H9 (cell line): ENCODE data around the gene TBCB. TPM values are rescaled to one million over a fixed set of nuclear protein-coding genes. Genes with fewer than 3 reads are reported as not detected.

Source experiments
- DNase-seq: peaks from one replicate; pipeline ENCODE4 v3.0.0-alpha.2; 2017
- H2AFZ ChIP-seq: one replicate; pipeline ENCODE4 v1.6.1; 2013; ENCODE audit warnings: mild to moderate bottlenecking, low read length, control low read depth, moderate library complexity
- H2AK5ac ChIP-seq: 2 replicates; pipeline ENCODE4 v1.6.1; 2013; ENCODE audit warnings: low read length, control low read depth, mixed read lengths; ENCODE audit not compliant: insufficient read length
- H2BK120ac ChIP-seq: one replicate; pipeline ENCODE4 v1.6.1; 2013; ENCODE audit warnings: low read depth, mild to moderate bottlenecking, low read length, control low read depth, inconsistent platforms; ENCODE audit not compliant: poor library complexity, severe bottlenecking
- H2BK12ac ChIP-seq: 2 replicates; pipeline ENCODE4 v1.6.1; 2013; ENCODE audit warnings: low read length, control low read depth, mixed read lengths, low read depth; ENCODE audit not compliant: insufficient read length
- H2BK15ac ChIP-seq: 2 replicates; pipeline ENCODE4 v1.6.1; 2013; ENCODE audit warnings: low read depth, low read length, control low read depth
- H2BK20ac ChIP-seq: one replicate; pipeline ENCODE4 v1.6.1; 2013; ENCODE audit warnings: low read depth, mild to moderate bottlenecking, low read length, control low read depth, inconsistent platforms; ENCODE audit not compliant: poor library complexity, severe bottlenecking
- H2BK5ac ChIP-seq: 2 replicates; pipeline ENCODE4 v1.6.1; 2013; ENCODE audit warnings: low read length, control low read depth, mixed read lengths; ENCODE audit not compliant: insufficient read length
- H3K14ac ChIP-seq: 2 replicates; pipeline ENCODE4 v1.6.1; 2013; ENCODE audit warnings: low read length, control low read depth; ENCODE audit not compliant: insufficient read depth
- H3K18ac ChIP-seq: 2 replicates; pipeline ENCODE4 v1.6.1; 2013; ENCODE audit warnings: low read depth, mild to moderate bottlenecking, mixed read lengths, low read length, control low read depth; ENCODE audit not compliant: insufficient read length
- H3K23ac ChIP-seq: 2 replicates; pipeline ENCODE4 v1.6.1; 2013; ENCODE audit warnings: low read length, control low read depth, mixed read lengths, low read depth; ENCODE audit not compliant: insufficient read length
- H3K23me2 ChIP-seq: 2 replicates; pipeline ENCODE4 v1.6.1; 2013; ENCODE audit warnings: low read depth, mild to moderate bottlenecking, mixed read lengths, low read length, control low read depth; ENCODE audit not compliant: insufficient read length, poor library complexity, severe bottlenecking
- H3K27ac ChIP-seq: 2 replicates; pipeline ENCODE4 v1.5.1; 2013; ENCODE audit warnings: low read length, control low read depth, mixed read lengths, low read depth; ENCODE audit not compliant: insufficient read length
- H3K27me3 ChIP-seq: 2 replicates; pipeline ENCODE4 v1.6.1; 2013; ENCODE audit warnings: low read length, control low read depth, inconsistent platforms; ENCODE audit not compliant: insufficient read depth
- H3K4ac ChIP-seq: 2 replicates; pipeline ENCODE4 v1.6.1; 2013; ENCODE audit warnings: low read depth, mild to moderate bottlenecking, control low read depth, inconsistent platforms, low read length, moderate library complexity
- H3K4me1 ChIP-seq: 2 replicates; pipeline ENCODE4 v1.6.1; 2013; ENCODE audit warnings: low read length, control low read depth, inconsistent platforms; ENCODE audit not compliant: insufficient read depth
- H3K4me2 ChIP-seq: 2 replicates; pipeline ENCODE4 v1.6.1; 2013; ENCODE audit warnings: low read length, control low read depth, mixed read lengths; ENCODE audit not compliant: insufficient read length, insufficient read depth
- H3K56ac ChIP-seq: 2 replicates; pipeline ENCODE4 v1.6.1; 2013; ENCODE audit warnings: low read depth, mild to moderate bottlenecking, mixed read lengths, low read length, control low read depth; ENCODE audit not compliant: insufficient read length
- H3K79me1 ChIP-seq: 2 replicates; pipeline ENCODE4 v1.6.1; 2013; ENCODE audit warnings: low read depth, mild to moderate bottlenecking, moderate library complexity, low read length, control low read depth, inconsistent platforms; ENCODE audit not compliant: insufficient read depth, poor library complexity, severe bottlenecking
- H3K79me2 ChIP-seq: 2 replicates; pipeline ENCODE4 v1.6.1; 2013; ENCODE audit warnings: low read length, control low read depth, inconsistent platforms; ENCODE audit not compliant: insufficient read depth
- H3K9ac ChIP-seq: 2 replicates; pipeline ENCODE4 v1.6.1; 2013; ENCODE audit warnings: low read length, control low read depth, mixed read lengths; ENCODE audit not compliant: insufficient read length; ENCODE audit errors: extremely low read depth
- H3K9me3 ChIP-seq: one replicate; pipeline ENCODE4 v1.6.1; 2013; ENCODE audit warnings: low read depth, low read length, inconsistent platforms; ENCODE audit not compliant: control insufficient read depth
- H3T11ph ChIP-seq: one replicate; pipeline ENCODE4 v1.6.1; 2013; ENCODE audit warnings: mild to moderate bottlenecking, low read length, control low read depth, inconsistent platforms
- H4K20me1 ChIP-seq: one replicate; pipeline ENCODE4 v1.6.1; 2013; ENCODE audit not compliant: control insufficient read depth, insufficient read length, insufficient read depth
- H4K5ac ChIP-seq: 2 replicates; pipeline ENCODE4 v1.6.1; 2013; ENCODE audit warnings: low read depth, mild to moderate bottlenecking, mixed read lengths, low read length, control low read depth; ENCODE audit not compliant: insufficient read length
- H4K8ac ChIP-seq: replicated peaks from 2 replicates; pipeline ENCODE4 v1.6.1; 2013; ENCODE audit warnings: low read length, control low read depth, mixed read lengths, low read depth; ENCODE audit not compliant: insufficient read length
- H4K91ac ChIP-seq: 2 replicates; pipeline ENCODE4 v1.6.1; 2013; ENCODE audit warnings: low read depth, mild to moderate bottlenecking, moderate library complexity, mixed read lengths, low read length, control low read depth; ENCODE audit not compliant: insufficient read length
- H3K27ac Mint-ChIP-seq, 3 experiments: 2 replicates in 2 of 3; 3 replicates in 1 of 3; pipeline ENCODE4 v1.8.0; 2020 to 2021; ENCODE audit warnings: mixed read lengths in 3 of 3, mild to moderate bottlenecking in 1 of 3, moderate library complexity in 1 of 3
- H3K27me3 Mint-ChIP-seq: 2 replicates; pipeline ENCODE4 v1.8.0; 2021; ENCODE audit warnings: low read depth, mild to moderate bottlenecking, moderate library complexity, mixed read lengths
- H3K36me3 Mint-ChIP-seq, 3 experiments: 2 replicates in 2 of 3; 3 replicates in 1 of 3; pipeline ENCODE4 v1.8.0; 2020 to 2021; ENCODE audit warnings: low read depth in 3 of 3, mixed read lengths in 3 of 3; ENCODE audit not compliant: insufficient read depth in 1 of 3
- H3K4me1 Mint-ChIP-seq, 2 experiments: 2 replicates each; pipeline ENCODE4 v1.8.0; 2020; ENCODE audit warnings: mixed read lengths in 2 of 2
- H3K4me3 Mint-ChIP-seq, 2 experiments: 2 replicates in 1 of 2; 3 replicates in 1 of 2; pipeline ENCODE4 v1.8.0; 2020 to 2021; ENCODE audit warnings: mild to moderate bottlenecking in 2 of 2, mixed read lengths in 2 of 2, moderate library complexity in 1 of 2
- H3K9me3 Mint-ChIP-seq, 2 experiments: 2 replicates in 1 of 2; 3 replicates in 1 of 2; pipeline ENCODE4 v1.8.0; 2020; ENCODE audit warnings: mild to moderate bottlenecking in 2 of 2, mixed read lengths in 2 of 2, moderate library complexity in 1 of 2
- CTCF ChIP-seq: fragments of 200-600 bp; sonication (generic); conservative IDR thresholded peaks from 3 replicates; pipeline ENCODE4 v1.8.0; 2021; ENCODE audit warnings: antibody characterized with exemption, mild to moderate bottlenecking
- WGBS: extraction: QIAGEN DNeasy Blood & Tissue Kit; methylation state at CpG from one replicate; pipeline ENCODE4 v1.1.7; 2013; ENCODE audit warnings: missing lambda C conversion rate, low lambda C conversion rate, mixed read lengths; ENCODE audit not compliant: insufficient read length; ENCODE audit errors: extremely low coverage; 5-methylcytosine and 5-hydroxymethylcytosine counted together
- total RNA-seq: library from RNA; stranded (reverse); gene quantifications from 2 replicates; pipeline ENCODE4 v1.2.1, GENCODE V29; 2021

Gene TBCB
- total RNA-seq, 1 experiment from 2014 or later: 216 TPM

- Histone ChIP-seq H2BK120ac (no peak overlapping the region), H3K23ac (no peak overlapping the region), H2BK20ac (no peak overlapping the region), H4K91ac (no peak overlapping the region), H3K56ac (no peak overlapping the region), H2AK5ac (no peak overlapping the region), H3K79me1 (no peaks in the 10 kb centered on the region), H3K14ac (no peak overlapping the region), H3K27me3 (no peaks in the 10 kb centered on the region), H3K9me3 (no peaks in the 10 kb centered on the region), H3T11ph (no peak overlapping the region), H2BK15ac (no peak overlapping the region), H3K23me2 (no peaks in the 10 kb centered on the region), H2BK5ac (no peak overlapping the region), H3K79me2 (no peaks in the 10 kb centered on the region), H3K9ac (no peak overlapping the region), H4K5ac (no peak overlapping the region), H3K4me2 (no peak overlapping the region), H2AFZ (no peak overlapping the region), H3K27ac (no peak overlapping the region), H4K8ac (no peak overlapping the region), H4K20me1 (peaks cover 2% of the 10 kb centered on the region), H3K4ac (no peak overlapping the region), H3K18ac (no peak overlapping the region), H2BK12ac (no peak overlapping the region), H3K4me1 (no peaks in the 10 kb centered on the region)
- Mint-ChIP-seq H3K27me3 (no peaks in the 10 kb centered on the region), H3K9me3 (no peaks in the 10 kb centered on the region), H3K4me3 (no peak overlapping the region), H3K36me3 (peaks cover 52 to 89% (median 72%) of the 10 kb centered on the region in 3 experiments), H3K4me1 (no peaks in the 10 kb centered on the region), H3K27ac (no peak overlapping the region)
- no peak for DNase-seq
- no CpG with 5 or more reads among the region's 12 CpGs for WGBS
- no peak for TF ChIP-seq CTCF
These were observed 30.8 kb upstream of the TBCB start for GRCh38 chr19:36084231-36085009.
